Central memory CD8-positive, alpha-beta T cell (primary cell): ENCODE results near the gene RAD1.

Experiments used
- ATAC-seq: fragments of 150-1000 bp; cut with Tn5 transposase; replicated peaks from 2 replicates; pipeline ENCODE4 v1.10.0; 2022; ENCODE audit warnings: mild to moderate bottlenecking, moderate FRiP score, moderate number of reproducible peaks; ENCODE audit not compliant: poor library complexity, severe bottlenecking; ENCODE audit errors: extremely low read depth
- DNase-seq, 2 donors: peaks; one replicate each; pipeline ENCODE4 v3.0.0; 2021; ENCODE audit warnings: low spot score in 2 of 2
- H3K27ac Mint-ChIP-seq: one replicate; pipeline ENCODE4 v1.8.0; 2022; ENCODE audit warnings: low read depth, mild to moderate bottlenecking, moderate library complexity, mixed read lengths
- H3K27me3 Mint-ChIP-seq: one replicate; pipeline ENCODE4 v1.8.0; 2022; ENCODE audit warnings: mixed read lengths
- H3K36me3 Mint-ChIP-seq: one replicate; pipeline ENCODE4 v1.8.0; 2022; ENCODE audit warnings: mild to moderate bottlenecking, moderate library complexity, mixed read lengths; ENCODE audit not compliant: insufficient read depth
- H3K4me1 Mint-ChIP-seq: one replicate; pipeline ENCODE4 v1.8.0; 2022; ENCODE audit warnings: mixed read lengths
- H3K4me3 Mint-ChIP-seq: one replicate; pipeline ENCODE4 v1.8.0; 2022; ENCODE audit warnings: mild to moderate bottlenecking, moderate library complexity, mixed read lengths
- H3K9me3 Mint-ChIP-seq: one replicate; pipeline ENCODE4 v1.8.0; 2022; ENCODE audit warnings: mixed read lengths

Gene RAD1, protein sequence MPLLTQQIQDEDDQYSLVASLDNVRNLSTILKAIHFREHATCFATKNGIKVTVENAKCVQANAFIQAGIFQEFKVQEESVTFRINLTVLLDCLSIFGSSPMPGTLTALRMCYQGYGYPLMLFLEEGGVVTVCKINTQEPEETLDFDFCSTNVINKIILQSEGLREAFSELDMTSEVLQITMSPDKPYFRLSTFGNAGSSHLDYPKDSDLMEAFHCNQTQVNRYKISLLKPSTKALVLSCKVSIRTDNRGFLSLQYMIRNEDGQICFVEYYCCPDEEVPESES

DNA sequence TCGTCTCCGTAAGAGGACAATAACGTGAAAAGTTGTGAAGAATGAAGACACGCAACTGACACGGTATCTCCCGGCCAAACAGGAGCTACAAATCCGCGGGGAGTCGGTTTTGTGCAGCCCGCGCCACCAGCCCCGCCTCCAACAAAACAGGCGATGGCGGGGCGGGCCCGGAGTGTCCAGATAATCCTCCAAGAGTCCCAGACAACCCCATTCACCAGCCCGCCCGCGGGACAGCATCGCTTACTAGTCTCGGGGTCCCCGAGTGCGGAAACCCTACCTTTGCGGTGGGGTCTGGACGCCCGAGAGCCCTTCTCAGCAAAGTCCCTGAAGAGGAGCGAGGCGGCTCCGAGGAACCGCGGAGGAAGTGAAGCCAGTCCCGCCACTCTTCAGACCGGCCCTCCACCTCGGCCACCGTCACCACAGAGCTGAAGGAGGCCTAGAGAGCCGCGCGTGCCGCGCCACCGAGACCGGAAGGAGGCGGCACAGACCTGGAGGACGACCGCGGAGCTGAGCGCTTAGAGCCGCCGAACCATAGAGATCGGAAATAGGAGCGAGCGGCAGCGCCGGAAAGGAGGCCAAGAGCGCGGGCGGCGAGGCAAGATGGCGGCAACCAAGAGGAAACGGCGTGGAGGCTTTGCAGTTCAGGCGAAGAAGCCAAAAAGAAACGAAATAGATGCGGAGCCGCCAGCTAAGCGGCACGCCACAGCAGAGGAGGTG, at the start of gene RAD1, which contains the start of gene BRIX1:
RAD1 (minus strand) TSS at position 366 of the 717 bp plus-strand sequence. CDS start 612 bp downstream, outside the sequence.
BRIX1 (plus strand) TSS at position 573 of the 717 bp plus-strand sequence; CDS start at position 601, 28 bp downstream.
- DNase-seq = peak; percentile 88
- Mint-ChIP-seq H3K9me3 (no peaks in the 10 kb centered on the region), H3K4me1 (peaks cover 39% of the 10 kb centered on the region), H3K27me3 (no peaks in the 10 kb centered on the region), H3K36me3 (peaks cover 20% of the 10 kb centered on the region), H3K4me3 (no peak within 1 kb of the TSS), H3K27ac (no peak within 1 kb of the TSS)
- ATAC-seq = peak; percentile 98

DNA sequence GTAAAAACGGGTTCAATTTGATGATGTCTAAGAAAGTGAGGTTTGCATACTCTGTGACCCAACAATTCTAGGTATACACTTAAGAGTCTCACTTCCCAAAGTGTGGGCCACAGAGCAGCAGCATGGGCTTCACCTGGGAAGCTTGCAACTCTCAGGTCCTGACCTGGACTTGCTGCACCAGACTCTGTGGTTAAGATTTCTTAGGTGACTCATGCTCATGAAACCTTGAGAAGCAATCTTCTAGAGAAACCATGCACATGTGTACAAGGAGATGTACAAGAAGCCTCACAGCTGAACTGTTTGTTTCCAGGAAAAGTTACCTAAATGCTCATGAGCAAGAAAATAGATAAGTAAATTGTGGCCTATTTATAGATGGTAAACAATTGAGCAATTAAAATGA, 44.0 kb upstream of the RAD1 start:
- Mint-ChIP-seq H3K4me1 (no peaks in the 10 kb centered on the region), H3K36me3 (peaks cover 14% of the 10 kb centered on the region), H3K27me3 (no peaks in the 10 kb centered on the region), H3K9me3 (no peaks in the 10 kb centered on the region), H3K27ac (no peak overlapping the region), H3K4me3 (no peak overlapping the region)
- DNase-seq (no peak), ATAC-seq (no peak)

DNA sequence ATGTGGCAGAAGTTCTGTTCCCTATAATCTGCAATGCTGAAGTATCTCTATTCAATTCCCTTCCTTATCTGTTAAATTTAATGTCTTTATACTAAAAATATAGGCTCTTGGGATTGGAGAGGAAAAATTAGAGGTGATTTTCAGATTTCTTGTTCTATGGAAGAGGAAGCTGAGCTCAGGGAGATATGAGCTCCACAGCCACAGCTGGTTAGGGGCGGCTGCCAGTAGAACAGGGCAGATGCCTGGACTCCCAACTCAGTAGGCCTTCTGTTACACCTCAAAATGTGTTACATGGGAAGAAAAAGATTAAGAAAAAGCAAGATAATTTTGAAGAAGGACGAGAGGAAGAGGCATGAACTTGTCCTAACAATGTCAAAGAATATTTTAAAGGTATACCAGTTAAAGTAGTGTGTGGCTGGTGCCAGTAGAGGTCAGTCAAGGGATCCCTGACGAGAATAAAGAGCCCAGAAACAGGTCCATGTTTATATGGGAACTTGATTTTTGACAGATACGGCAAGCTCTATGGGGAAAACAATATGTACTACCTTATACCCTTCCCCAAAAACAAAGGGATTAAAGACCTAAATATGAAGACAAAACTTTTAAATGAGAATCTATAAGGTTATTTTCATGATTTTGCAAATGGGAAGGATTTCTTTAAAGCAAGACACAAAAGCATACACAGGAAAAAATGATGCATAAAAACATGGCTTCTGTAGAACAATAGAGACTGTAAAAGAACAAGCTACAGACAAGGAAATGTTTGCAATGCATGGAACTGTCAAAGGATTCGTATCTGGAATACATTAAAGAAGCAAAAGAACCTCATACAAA, 42.8 kb upstream of the RAD1 start:
- no peaks in the 10 kb centered on the region for H3K4me1 Mint-ChIP-seq
- DNase-seq (no peak), ATAC-seq (peak; percentile 43)
- H3K36me3 Mint-ChIP-seq = peaks cover 20% of the 10 kb centered on the region
- no peaks in the 10 kb centered on the region for H3K27me3 Mint-ChIP-seq
- no peak overlapping the region for H3K4me3 Mint-ChIP-seq
- H3K27ac Mint-ChIP-seq = peak overlapping the region; percentile 38
- H3K9me3 Mint-ChIP-seq = no peaks in the 10 kb centered on the region

DNA sequence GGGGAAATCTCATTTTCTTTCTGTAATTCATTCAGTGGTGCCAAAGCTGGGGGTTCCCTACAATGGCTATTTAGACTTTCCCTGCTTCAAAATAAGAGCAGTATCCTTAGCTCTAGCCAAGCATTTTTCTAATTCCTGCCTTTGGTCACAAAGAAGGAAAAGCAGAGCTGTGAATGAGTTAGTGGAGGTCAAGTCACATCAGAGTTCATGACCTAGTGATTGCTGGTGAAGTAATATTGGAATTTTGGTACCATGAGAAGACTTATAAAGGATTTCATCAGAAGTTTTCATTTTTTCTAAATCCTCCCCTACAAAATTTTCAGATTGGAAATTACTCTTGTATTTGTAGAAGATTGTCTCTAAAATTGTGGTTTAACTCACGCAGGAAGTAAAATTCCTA, 42.0 kb upstream of the RAD1 start:
- Mint-ChIP-seq H3K36me3 (peaks cover 23% of the 10 kb centered on the region), H3K4me1 (no peaks in the 10 kb centered on the region), H3K9me3 (no peaks in the 10 kb centered on the region), H3K27ac (no peak overlapping the region), H3K4me3 (no peak overlapping the region), H3K27me3 (no peaks in the 10 kb centered on the region)
- DNase-seq (no peak), ATAC-seq (no peak)

DNA sequence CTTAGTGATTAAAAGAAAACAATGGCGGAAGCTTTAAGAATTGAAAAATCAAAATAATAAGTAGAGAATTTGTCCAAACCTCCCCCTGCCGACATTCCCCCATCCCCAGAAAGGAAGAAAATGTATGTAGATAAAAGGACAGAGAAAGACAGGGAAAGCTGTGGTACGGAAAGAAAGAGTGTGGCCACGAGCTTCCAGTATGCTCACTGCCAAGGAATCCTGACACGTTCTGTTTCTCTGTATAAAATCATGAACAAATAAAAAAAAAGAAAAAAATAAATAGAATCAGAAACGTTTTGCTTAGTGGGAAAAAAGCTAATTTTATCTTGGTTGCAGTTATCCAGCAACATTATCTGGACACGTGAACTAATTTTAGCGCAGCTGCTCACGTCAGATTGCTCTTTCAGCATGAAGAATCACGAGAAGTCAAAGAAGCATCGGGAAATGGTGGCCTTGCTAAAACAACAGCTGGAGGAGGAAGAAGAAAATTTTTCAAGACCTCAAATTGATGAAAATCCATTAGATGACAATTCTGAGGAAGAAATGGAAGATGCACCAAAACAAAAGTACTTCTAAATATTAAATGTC, 29.2 kb upstream of the RAD1 start:
- no peak overlapping the region for H3K4me3 Mint-ChIP-seq
- no peaks in the 10 kb centered on the region for H3K9me3 Mint-ChIP-seq
- no peaks in the 10 kb centered on the region for H3K4me1 Mint-ChIP-seq
- DNase-seq = no peak
- H3K27me3 Mint-ChIP-seq = no peaks in the 10 kb centered on the region
- no peak overlapping the region for H3K27ac Mint-ChIP-seq
- H3K36me3 Mint-ChIP-seq = peaks cover 64% of the 10 kb centered on the region
- ATAC-seq = no peak

DNA sequence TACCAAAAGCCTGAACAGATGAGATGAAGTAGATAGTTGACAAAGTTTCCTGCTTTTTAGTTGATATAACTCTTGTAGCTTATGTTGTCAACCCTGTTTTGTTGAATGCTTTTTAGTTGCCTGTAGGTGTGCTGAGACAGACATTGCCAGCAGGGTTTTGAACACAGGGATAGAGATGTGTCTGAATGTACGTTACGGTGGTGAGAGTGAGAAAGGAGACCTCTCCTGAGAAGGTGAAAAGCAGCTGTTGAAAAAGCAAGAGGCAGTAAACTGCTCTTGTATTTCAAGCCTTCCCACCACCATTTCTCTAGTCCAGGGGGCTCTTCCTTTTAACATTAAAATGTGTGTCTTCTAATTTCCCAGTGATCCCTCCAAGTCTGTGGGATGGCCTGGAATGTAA, 28.7 kb upstream of the RAD1 start:
- H3K4me3 Mint-ChIP-seq = no peak overlapping the region
- H3K27ac Mint-ChIP-seq = no peak overlapping the region
- no peaks in the 10 kb centered on the region for H3K4me1 Mint-ChIP-seq
- peaks cover 62% of the 10 kb centered on the region for H3K36me3 Mint-ChIP-seq
- H3K27me3 Mint-ChIP-seq = no peaks in the 10 kb centered on the region
- ATAC-seq = no peak
- no peak for DNase-seq
- H3K9me3 Mint-ChIP-seq = no peaks in the 10 kb centered on the region

DNA sequence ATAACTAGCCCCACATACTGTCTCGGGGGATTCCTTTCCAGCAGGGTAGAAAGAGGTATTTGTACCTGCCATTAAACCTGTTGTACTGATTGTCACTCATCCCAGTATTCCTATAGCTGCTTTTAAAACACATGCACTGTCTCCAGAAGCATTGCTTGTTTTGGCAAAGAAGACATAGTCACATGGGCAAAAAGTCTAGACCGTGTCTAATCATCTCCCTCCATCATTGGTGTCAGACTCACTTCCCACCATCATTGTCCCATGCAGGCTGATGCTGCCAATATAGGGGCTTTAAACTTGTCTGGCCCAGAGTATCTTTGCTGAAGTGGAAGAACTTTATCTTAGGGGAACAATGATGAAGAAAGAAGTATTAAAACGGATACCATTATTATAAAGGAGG, 26.6 kb upstream of the RAD1 start:
- ATAC-seq = no peak
- Mint-ChIP-seq H3K27me3 (no peaks in the 10 kb centered on the region), H3K4me1 (no peaks in the 10 kb centered on the region), H3K27ac (no peak overlapping the region), H3K36me3 (peaks cover 71% of the 10 kb centered on the region), H3K9me3 (no peaks in the 10 kb centered on the region), H3K4me3 (no peak overlapping the region)
- no peak for DNase-seq

DNA sequence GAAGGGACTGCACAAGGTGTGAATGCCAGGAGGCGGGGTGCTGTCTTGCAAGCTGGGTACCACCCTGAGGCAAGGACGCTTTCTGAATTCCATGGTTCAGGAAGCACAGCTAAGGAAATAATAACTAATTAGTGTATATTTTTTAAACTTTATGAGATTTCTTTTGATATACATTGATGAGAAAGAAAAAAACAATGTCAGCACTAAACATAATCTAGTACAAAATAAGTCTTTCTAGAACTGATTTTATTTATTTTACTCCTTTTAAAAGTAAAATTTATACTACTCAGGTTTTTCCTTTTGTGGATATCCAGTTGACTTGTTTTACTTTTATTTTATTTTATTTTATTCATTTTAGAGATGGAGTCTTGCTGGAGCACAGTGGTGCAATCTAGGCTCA, 17.6 kb upstream of the RAD1 start:
- Mint-ChIP-seq H3K36me3 (peaks cover 28% of the 10 kb centered on the region), H3K4me1 (peaks cover 33% of the 10 kb centered on the region), H3K4me3 (no peak overlapping the region), H3K27ac (no peak overlapping the region), H3K9me3 (no peaks in the 10 kb centered on the region), H3K27me3 (no peaks in the 10 kb centered on the region)
- DNase-seq (no peak), ATAC-seq (no peak)

DNA sequence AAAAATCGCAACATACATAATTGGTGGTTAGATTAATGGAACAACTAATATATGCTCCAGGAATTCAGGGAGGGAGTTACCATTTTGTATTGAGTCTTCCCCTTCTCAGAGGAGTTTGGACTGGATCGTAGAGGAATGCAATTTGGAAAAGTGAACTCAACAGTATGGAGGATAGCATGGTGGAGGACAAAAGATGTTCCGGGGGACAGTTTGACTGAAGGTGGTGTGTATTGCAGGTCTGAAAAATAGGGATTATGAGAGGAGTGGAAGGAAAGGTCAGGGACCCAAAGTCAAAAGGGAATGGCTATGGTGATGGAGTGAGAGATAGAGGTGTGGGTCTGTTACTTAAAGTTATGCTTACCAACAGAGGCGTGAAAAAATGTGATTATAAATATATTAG, 15.6 kb upstream of the RAD1 start:
- ATAC-seq = no peak
- H3K36me3 Mint-ChIP-seq = peaks cover 17% of the 10 kb centered on the region
- no peaks in the 10 kb centered on the region for H3K9me3 Mint-ChIP-seq
- H3K4me3 Mint-ChIP-seq = peak overlapping the region; percentile 99
- H3K4me1 Mint-ChIP-seq = peaks cover 33% of the 10 kb centered on the region
- no peaks in the 10 kb centered on the region for H3K27me3 Mint-ChIP-seq
- peak overlapping the region; percentile 96 for H3K27ac Mint-ChIP-seq
- no peak for DNase-seq

DNA sequence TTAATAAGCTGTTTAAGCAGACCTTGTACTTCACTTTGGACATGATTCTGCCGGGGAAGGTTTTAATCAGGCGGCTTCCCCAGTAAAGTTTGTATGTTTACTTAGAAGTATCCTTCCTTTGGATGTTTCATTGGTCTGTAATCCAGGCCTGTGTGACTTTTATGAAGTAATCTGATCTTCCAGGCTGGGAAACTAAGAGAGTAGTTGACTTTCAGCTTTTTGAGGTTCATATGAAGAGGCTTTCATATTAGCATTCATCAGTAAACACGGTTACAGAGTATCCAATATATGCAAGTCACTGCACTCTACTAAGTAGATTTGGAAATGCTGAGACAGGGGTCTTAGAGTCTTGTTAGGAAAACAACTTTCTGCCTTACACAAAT, 15.1 kb upstream of the RAD1 start:
- peaks cover 21% of the 10 kb centered on the region for H3K36me3 Mint-ChIP-seq
- ATAC-seq = no peak

DNA sequence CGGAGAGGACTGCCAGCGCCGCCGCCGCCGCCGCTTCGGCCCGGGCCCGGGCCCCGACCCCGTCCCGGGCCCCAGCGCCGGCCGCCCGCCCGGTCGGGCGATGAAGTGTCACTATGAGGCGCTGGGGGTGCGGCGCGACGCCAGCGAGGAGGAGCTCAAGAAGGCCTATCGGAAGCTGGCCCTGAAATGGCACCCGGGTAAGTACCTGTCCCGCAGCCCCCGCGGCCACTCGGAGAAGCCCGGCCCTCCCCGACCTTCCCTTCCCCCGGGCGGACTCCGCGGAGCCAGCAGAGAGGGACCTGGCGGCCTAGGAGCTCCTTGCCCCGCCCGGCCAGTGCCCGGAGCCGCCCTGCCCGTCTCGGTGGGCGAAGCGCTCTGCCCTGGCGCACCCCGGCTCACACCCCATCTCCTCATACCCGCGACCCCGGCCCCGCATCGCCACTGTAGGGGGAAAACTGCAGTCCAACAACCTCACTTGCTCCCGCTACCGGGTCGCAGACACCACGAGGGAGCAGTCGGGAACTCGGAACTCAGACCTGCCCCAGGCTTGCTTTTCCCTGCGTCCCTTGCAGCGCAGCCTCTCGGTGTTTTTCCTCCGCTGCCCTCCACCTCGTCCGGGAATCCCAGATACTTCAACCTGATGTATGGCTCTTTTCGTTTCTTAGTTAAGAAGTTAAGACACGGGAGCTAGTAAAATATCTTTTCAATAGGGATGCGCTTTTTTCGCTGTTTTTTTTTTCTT, 14.6 kb upstream of the RAD1 start:
- ATAC-seq = peak; percentile 77
- Mint-ChIP-seq H3K36me3 (peaks cover 22% of the 10 kb centered on the region), H3K9me3 (no peaks in the 10 kb centered on the region), H3K4me1 (peaks cover 33% of the 10 kb centered on the region), H3K27me3 (no peaks in the 10 kb centered on the region), H3K27ac (peak overlapping the region; percentile 96), H3K4me3 (peak overlapping the region; percentile 99)
- peak; percentile 64 to 68 for DNase-seq

More for the DNA sequence above, 15.1 kb upstream of the RAD1 start:
- H3K4me3 Mint-ChIP-seq = peak overlapping the region; percentile 99
- no peaks in the 10 kb centered on the region for H3K9me3 Mint-ChIP-seq
- H3K4me1 Mint-ChIP-seq = peaks cover 33% of the 10 kb centered on the region
- H3K27ac Mint-ChIP-seq = peak overlapping the region; percentile 96
- DNase-seq = no peak
- H3K27me3 Mint-ChIP-seq = no peaks in the 10 kb centered on the region
